ENCODE measurements around the gene PPP1R36. TPM values are rescaled to one million over a fixed set of nuclear protein-coding genes. Genes with fewer than 3 reads are reported as not detected.
A peak's percentile ranks its signal among the peaks of the same experiment; 100 is the strongest.

PPP1R36 gene
- total RNA-seq, 4 donors from 2014 or later = 1.3 to 2.8 (median 1.9) TPM; not detected in 1

- no peak overlapping the region for H3K27ac ChIP-seq
- no peak for ATAC-seq
- TF ChIP-seq POLR2AphosphoS5 (IDR thresholded peaks at IDR 0.05) (no peak), CTCF (IDR thresholded peaks at IDR 0.05) (no peak), POLR2A (IDR thresholded peaks at IDR 0.05) (no peak), EP300 (IDR thresholded peaks at IDR 0.05) (no peak)
- WGBS, 2 donors (ENCODE audit: low coverage in 1 of 2) = 83 to 92% methylated on average over 1 to 2 of the region's 4 CpGs
- no peaks in the 10 kb centered on the region for H3K36me3 ChIP-seq
- no peak overlapping the region for H3K4me3 ChIP-seq
- H3K4me1 ChIP-seq = peaks cover 0 to 20% (median 0%) of the 10 kb centered on the region in 3 donors
- peaks cover 0 to 5% (median 0%) of the 10 kb centered on the region in 3 donors for H3K9me3 ChIP-seq
- H3K27me3 ChIP-seq = peaks cover 5% of the 10 kb centered on the region
Observed at GRCh38 chr14:64536488-64537245, 13.1 kb upstream of the PPP1R36 start.

- Histone ChIP-seq H3K36me3 (no peaks in the 10 kb centered on the region), H3K27me3 (peaks cover 5% of the 10 kb centered on the region), H3K4me1 (peaks cover 0 to 25% (median 0%) of the 10 kb centered on the region in 3 donors), H3K9me3 (peaks cover 0 to 5% (median 0%) of the 10 kb centered on the region in 3 donors), H3K27ac (peak within 1 kb of the TSS; percentile 57 to 94 (median 91)), H3K4me3 (peak within 1 kb of the TSS; percentile 69)
- 0 to 2% methylated on average over 8 to 13 of the region's 79 CpGs for whole genome bisulfite sequencing, 2 donors (ENCODE audit: low coverage in 1 of 2)
- ATAC-seq = peak; percentile 98
- TF ChIP-seq CTCF (IDR thresholded peaks at IDR 0.05) (peak; percentile 45 to 92 (median 90)), EP300 (IDR thresholded peaks at IDR 0.05) (no peak), POLR2A (IDR thresholded peaks at IDR 0.05) (peak; percentile 96 to 98), POLR2AphosphoS5 (IDR thresholded peaks at IDR 0.05) (peak; percentile 99)
Observed at GRCh38 chr14:64540208-64541202, 9.3 kb upstream of the PPP1R36 start, which contains the start of gene HSPA2. Gene HSPA2, plus strand, starts transcription at chr14:64540741. Its CDS starts 109 bp downstream, at chr14:64540850.

- H3K27me3 ChIP-seq = peaks cover 5% of the 10 kb centered on the region
- peak overlapping the region; percentile 47 to 93 (median 90) for H3K27ac ChIP-seq
- peaks cover 0 to 5% (median 0%) of the 10 kb centered on the region in 3 donors for H3K9me3 ChIP-seq
- WGBS, 2 donors (ENCODE audit: low coverage in 1 of 2) = 0% methylated on average over 1 of the region's 73 CpGs; no CpG with 5 or more reads in 1 of the 2 donors
- H3K4me3 ChIP-seq = peak overlapping the region; percentile 69
- no peak for ATAC-seq
- H3K4me1 ChIP-seq = peaks cover 0 to 26% (median 0%) of the 10 kb centered on the region in 3 donors
- peaks cover 0 to 4% of the 10 kb centered on the region in 2 donors for H3K36me3 ChIP-seq
- TF ChIP-seq POLR2AphosphoS5 (IDR thresholded peaks at IDR 0.05) (peak; percentile 57), POLR2A (IDR thresholded peaks at IDR 0.05) (no peak), CTCF (IDR thresholded peaks at IDR 0.05) (peak in 3 of 4 experiments; percentile 14 to 43 (median 39))
Observed at GRCh38 chr14:64541261-64541971, 8.3 kb upstream of the PPP1R36 start.

- TF ChIP-seq POLR2A (IDR thresholded peaks at IDR 0.05) = no peak
- no peak for TF ChIP-seq POLR2AphosphoS5 (IDR thresholded peaks at IDR 0.05)
- TF ChIP-seq CTCF (IDR thresholded peaks at IDR 0.05) = no peak
- no peak for TF ChIP-seq EP300 (IDR thresholded peaks at IDR 0.05)
- H3K4me1 ChIP-seq = peaks cover 0 to 26% (median 0%) of the 10 kb centered on the region in 3 donors
- H3K27ac ChIP-seq = peak overlapping the region; percentile 25 to 93 (median 90)
- H3K4me3 ChIP-seq = peak overlapping the region; percentile 69
- peaks cover 5% of the 10 kb centered on the region for H3K27me3 ChIP-seq
- no peak for ATAC-seq
- H3K36me3 ChIP-seq = peaks cover 0 to 12% of the 10 kb centered on the region in 2 donors
- peaks cover 0 to 5% (median 0%) of the 10 kb centered on the region in 3 donors for H3K9me3 ChIP-seq
- 15 to 17% methylated on average over 11 to 29 of the region's 61 CpGs for WGBS, 2 donors (ENCODE audit: low coverage in 1 of 2)
Observed at GRCh38 chr14:64541972-64542835, 7.6 kb upstream of the PPP1R36 start.
